ENCODE data around the gene MYRF. TPM values are rescaled to one million over a fixed set of nuclear protein-coding genes. Genes with fewer than 3 reads are reported as not detected.

The MYRF gene
- total and polyA plus RNA-seq, 2 of the 13 experiments (the other 11 are each of a cell fraction or from before 2014, with no cell fraction given), result 10.2 to 25.9 TPM

DNA sequence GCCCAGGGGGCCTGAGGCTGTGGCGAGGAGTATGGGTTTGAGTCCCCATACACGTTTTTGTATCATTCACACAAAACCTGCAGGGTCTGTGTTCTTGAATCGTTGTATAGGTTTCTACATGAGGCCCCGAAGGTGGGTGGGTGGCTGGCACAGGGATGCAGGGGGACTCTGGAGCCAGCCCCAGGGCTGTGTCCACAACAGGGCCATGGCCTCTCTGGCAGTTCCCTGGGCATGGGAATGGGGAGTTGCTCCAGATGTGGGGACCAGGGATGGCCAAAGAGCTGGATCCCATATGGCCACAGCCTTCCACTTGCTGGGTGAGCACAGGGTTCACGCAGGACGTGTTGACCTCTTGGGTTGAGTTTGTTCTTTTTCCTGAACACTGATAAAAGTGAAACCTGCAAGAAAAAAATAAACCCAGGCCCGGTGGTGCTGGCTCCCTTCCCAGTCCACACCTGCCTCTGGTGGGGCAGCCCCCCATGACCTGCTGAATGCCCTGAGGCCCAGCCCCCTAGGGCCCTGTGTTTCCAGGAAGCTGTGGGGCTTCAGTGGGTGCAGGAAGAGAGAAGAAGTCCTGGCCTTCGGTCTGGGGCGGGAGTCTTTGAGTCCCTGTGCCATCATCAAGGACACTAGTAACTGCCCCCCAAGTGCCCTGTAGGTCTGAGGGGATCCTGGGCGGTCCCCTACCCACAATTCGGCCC, 16.1 kb downstream of the MYRF start (continued):
- TF ChIP-seq, protein P1, sequence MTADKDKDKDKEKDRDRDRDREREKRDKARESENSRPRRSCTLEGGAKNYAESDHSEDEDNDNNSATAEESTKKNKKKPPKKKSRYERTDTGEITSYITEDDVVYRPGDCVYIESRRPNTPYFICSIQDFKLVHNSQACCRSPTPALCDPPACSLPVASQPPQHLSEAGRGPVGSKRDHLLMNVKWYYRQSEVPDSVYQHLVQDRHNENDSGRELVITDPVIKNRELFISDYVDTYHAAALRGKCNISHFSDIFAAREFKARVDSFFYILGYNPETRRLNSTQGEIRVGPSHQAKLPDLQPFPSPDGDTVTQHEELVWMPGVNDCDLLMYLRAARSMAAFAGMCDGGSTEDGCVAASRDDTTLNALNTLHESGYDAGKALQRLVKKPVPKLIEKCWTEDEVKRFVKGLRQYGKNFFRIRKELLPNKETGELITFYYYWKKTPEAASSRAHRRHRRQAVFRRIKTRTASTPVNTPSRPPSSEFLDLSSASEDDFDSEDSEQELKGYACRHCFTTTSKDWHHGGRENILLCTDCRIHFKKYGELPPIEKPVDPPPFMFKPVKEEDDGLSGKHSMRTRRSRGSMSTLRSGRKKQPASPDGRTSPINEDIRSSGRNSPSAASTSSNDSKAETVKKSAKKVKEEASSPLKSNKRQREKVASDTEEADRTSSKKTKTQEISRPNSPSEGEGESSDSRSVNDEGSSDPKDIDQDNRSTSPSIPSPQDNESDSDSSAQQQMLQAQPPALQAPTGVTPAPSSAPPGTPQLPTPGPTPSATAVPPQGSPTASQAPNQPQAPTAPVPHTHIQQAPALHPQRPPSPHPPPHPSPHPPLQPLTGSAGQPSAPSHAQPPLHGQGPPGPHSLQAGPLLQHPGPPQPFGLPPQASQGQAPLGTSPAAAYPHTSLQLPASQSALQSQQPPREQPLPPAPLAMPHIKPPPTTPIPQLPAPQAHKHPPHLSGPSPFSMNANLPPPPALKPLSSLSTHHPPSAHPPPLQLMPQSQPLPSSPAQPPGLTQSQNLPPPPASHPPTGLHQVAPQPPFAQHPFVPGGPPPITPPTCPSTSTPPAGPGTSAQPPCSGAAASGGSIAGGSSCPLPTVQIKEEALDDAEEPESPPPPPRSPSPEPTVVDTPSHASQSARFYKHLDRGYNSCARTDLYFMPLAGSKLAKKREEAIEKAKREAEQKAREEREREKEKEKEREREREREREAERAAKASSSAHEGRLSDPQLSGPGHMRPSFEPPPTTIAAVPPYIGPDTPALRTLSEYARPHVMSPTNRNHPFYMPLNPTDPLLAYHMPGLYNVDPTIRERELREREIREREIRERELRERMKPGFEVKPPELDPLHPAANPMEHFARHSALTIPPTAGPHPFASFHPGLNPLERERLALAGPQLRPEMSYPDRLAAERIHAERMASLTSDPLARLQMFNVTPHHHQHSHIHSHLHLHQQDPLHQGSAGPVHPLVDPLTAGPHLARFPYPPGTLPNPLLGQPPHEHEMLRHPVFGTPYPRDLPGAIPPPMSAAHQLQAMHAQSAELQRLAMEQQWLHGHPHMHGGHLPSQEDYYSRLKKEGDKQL (CRISPR knock-in tag; IDR thresholded peaks at IDR 0.05; ENCODE audit: low read depth), result no peak
- TF ChIP-seq, protein P2, sequence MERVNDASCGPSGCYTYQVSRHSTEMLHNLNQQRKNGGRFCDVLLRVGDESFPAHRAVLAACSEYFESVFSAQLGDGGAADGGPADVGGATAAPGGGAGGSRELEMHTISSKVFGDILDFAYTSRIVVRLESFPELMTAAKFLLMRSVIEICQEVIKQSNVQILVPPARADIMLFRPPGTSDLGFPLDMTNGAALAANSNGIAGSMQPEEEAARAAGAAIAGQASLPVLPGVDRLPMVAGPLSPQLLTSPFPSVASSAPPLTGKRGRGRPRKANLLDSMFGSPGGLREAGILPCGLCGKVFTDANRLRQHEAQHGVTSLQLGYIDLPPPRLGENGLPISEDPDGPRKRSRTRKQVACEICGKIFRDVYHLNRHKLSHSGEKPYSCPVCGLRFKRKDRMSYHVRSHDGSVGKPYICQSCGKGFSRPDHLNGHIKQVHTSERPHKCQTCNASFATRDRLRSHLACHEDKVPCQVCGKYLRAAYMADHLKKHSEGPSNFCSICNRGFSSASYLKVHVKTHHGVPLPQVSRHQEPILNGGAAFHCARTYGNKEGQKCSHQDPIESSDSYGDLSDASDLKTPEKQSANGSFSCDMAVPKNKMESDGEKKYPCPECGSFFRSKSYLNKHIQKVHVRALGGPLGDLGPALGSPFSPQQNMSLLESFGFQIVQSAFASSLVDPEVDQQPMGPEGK (CRISPR knock-in tag; IDR thresholded peaks at IDR 0.05), result peak; percentile 83
- TF ChIP-seq, protein P3, sequence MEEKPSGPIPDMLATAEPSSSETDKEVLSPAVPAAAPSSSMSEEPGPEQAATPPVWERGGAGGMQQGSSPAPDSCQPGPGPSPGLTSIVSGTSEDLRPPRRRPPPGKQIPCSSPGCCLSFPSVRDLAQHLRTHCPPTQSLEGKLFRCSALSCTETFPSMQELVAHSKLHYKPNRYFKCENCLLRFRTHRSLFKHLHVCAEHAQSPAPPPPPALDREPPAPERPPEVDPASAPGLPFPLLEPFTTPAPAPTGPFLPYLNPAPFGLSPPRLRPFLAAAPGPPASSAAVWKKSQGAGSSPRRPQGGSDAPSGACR (CRISPR knock-in tag; IDR thresholded peaks at IDR 0.05), result 0 out of 2 replicates have a peak, but pooled peaks have one; percentile 21
- TF ChIP-seq TBX2 (CRISPR knock-in tag; IDR thresholded peaks at IDR 0.05; ENCODE audit: borderline replicate concordance) (peak; percentile 18; the same call in 1 of the 2 replicates), ZBTB7B (CRISPR knock-in tag; IDR thresholded peaks at IDR 0.05) (peak; percentile 80; the same call in 1 of the 2 replicates), NR2F6 (IDR thresholded peaks at IDR 0.05) (peak; percentile 47; the same call in 1 of the 2 replicates), NR2F6 (CRISPR knock-in tag; IDR thresholded peaks at IDR 0.05) (no peak; the same call in 1 of the 2 replicates), BRD4 (CRISPR knock-in tag; IDR thresholded peaks at IDR 0.05) (peak; percentile 69; the same call in 1 of the 2 replicates), ZNF354B (CRISPR knock-in tag; IDR thresholded peaks at IDR 0.05) (no peak)
- TF ChIP-seq, protein P4, sequence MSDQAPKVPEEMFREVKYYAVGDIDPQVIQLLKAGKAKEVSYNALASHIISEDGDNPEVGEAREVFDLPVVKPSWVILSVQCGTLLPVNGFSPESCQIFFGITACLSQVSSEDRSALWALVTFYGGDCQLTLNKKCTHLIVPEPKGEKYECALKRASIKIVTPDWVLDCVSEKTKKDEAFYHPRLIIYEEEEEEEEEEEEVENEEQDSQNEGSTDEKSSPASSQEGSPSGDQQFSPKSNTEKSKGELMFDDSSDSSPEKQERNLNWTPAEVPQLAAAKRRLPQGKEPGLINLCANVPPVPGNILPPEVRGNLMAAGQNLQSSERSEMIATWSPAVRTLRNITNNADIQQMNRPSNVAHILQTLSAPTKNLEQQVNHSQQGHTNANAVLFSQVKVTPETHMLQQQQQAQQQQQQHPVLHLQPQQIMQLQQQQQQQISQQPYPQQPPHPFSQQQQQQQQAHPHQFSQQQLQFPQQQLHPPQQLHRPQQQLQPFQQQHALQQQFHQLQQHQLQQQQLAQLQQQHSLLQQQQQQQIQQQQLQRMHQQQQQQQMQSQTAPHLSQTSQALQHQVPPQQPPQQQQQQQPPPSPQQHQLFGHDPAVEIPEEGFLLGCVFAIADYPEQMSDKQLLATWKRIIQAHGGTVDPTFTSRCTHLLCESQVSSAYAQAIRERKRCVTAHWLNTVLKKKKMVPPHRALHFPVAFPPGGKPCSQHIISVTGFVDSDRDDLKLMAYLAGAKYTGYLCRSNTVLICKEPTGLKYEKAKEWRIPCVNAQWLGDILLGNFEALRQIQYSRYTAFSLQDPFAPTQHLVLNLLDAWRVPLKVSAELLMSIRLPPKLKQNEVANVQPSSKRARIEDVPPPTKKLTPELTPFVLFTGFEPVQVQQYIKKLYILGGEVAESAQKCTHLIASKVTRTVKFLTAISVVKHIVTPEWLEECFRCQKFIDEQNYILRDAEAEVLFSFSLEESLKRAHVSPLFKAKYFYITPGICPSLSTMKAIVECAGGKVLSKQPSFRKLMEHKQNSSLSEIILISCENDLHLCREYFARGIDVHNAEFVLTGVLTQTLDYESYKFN (CRISPR knock-in tag; conservative IDR thresholded peaks at IDR 0.05), result peak; percentile 36; the same call in 1 of the 2 replicates

Data from HepG2 (cell line).